ENCODE data around the gene CALCOCO1. TPM values are rescaled to one million over a fixed set of nuclear protein-coding genes. Genes with fewer than 3 reads are reported as not detected.

Gene CALCOCO1
- total RNA-seq, 1 experiment from 2014 or later: 27.0 TPM

DNA sequence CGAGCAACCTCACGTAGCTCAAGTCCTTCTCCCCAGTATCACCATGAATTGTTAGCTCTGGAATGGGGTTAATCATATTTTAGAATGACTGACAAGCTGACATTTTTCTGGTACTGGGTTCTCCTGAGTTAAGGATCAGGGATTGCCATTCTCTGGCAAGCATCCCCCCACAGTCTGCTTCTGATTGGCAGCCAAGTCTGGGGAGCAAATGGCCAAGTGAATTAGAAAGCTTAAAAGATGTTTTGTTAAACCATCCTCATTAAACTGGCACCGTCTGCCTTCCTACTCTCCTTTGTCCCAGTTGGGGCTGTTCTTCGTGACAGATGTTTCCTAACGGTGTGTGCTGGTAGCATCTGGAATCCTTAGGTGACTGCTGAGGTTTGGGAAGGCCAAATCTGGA, 41.7 kb upstream of the CALCOCO1 start (continued):
- TF ChIP-seq, protein P1, sequence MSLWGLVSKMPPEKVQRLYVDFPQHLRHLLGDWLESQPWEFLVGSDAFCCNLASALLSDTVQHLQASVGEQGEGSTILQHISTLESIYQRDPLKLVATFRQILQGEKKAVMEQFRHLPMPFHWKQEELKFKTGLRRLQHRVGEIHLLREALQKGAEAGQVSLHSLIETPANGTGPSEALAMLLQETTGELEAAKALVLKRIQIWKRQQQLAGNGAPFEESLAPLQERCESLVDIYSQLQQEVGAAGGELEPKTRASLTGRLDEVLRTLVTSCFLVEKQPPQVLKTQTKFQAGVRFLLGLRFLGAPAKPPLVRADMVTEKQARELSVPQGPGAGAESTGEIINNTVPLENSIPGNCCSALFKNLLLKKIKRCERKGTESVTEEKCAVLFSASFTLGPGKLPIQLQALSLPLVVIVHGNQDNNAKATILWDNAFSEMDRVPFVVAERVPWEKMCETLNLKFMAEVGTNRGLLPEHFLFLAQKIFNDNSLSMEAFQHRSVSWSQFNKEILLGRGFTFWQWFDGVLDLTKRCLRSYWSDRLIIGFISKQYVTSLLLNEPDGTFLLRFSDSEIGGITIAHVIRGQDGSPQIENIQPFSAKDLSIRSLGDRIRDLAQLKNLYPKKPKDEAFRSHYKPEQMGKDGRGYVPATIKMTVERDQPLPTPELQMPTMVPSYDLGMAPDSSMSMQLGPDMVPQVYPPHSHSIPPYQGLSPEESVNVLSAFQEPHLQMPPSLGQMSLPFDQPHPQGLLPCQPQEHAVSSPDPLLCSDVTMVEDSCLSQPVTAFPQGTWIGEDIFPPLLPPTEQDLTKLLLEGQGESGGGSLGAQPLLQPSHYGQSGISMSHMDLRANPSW (CRISPR knock-in tag; conservative IDR thresholded peaks at IDR 0.05; ENCODE audit: low read depth): no peak
- TF ChIP-seq, protein P2, sequence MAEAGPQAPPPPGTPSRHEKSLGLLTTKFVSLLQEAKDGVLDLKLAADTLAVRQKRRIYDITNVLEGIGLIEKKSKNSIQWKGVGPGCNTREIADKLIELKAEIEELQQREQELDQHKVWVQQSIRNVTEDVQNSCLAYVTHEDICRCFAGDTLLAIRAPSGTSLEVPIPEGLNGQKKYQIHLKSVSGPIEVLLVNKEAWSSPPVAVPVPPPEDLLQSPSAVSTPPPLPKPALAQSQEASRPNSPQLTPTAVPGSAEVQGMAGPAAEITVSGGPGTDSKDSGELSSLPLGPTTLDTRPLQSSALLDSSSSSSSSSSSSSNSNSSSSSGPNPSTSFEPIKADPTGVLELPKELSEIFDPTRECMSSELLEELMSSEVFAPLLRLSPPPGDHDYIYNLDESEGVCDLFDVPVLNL (CRISPR knock-in tag; IDR thresholded peaks at IDR 0.05; ENCODE audit: borderline replicate concordance, low read depth): no peak
- TF ChIP-seq, protein P3, sequence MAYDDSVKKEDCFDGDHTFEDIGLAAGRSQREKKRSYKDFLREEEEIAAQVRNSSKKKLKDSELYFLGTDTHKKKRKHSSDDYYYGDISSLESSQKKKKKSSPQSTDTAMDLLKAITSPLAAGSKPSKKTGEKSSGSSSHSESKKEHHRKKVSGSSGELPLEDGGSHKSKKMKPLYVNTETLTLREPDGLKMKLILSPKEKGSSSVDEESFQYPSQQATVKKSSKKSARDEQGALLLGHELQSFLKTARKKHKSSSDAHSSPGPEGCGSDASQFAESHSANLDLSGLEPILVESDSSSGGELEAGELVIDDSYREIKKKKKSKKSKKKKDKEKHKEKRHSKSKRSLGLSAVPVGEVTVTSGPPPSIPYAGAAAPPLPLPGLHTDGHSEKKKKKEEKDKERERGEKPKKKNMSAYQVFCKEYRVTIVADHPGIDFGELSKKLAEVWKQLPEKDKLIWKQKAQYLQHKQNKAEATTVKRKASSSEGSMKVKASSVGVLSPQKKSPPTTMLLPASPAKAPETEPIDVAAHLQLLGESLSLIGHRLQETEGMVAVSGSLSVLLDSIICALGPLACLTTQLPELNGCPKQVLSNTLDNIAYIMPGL (CRISPR knock-in tag; IDR thresholded peaks at IDR 0.05): no peak

DNA sequence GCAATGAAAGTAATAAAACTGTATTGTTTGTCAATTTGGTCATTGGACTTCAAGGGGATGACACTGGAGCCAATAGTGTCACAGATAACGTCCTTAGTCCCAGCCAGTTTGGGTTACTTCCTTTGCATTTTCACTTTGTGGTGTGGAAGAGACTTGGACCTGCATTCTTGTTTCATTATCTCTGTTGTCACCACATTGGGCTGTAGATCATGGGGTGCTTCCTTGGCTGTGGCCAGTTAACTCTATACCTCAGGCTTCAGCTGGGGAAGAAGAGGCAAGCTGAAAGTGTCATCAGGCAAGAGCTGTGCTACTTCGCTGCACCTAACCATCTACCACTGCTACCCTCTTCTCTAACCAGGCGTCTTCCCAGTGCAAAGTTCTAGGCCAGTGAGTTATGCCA, 39.6 kb upstream of the CALCOCO1 start:
- H3K4me3 Mint-ChIP-seq: no peak overlapping the region
- H3K27ac Mint-ChIP-seq: no peak overlapping the region
- H3K27me3 Mint-ChIP-seq (ENCODE audit: low read depth): peaks cover 39% of the 10 kb centered on the region
- ATAC-seq (no peak), DNase-seq (ENCODE audit: low spot score) (no peak)
- no peaks in the 10 kb centered on the region for H3K36me3 Mint-ChIP-seq
- no peaks in the 10 kb centered on the region for H3K9me3 Mint-ChIP-seq
- TF ChIP-seq, protein P4, sequence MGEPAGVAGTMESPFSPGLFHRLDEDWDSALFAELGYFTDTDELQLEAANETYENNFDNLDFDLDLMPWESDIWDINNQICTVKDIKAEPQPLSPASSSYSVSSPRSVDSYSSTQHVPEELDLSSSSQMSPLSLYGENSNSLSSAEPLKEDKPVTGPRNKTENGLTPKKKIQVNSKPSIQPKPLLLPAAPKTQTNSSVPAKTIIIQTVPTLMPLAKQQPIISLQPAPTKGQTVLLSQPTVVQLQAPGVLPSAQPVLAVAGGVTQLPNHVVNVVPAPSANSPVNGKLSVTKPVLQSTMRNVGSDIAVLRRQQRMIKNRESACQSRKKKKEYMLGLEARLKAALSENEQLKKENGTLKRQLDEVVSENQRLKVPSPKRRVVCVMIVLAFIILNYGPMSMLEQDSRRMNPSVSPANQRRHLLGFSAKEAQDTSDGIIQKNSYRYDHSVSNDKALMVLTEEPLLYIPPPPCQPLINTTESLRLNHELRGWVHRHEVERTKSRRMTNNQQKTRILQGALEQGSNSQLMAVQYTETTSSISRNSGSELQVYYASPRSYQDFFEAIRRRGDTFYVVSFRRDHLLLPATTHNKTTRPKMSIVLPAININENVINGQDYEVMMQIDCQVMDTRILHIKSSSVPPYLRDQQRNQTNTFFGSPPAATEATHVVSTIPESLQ (CRISPR knock-in tag; IDR thresholded peaks at IDR 0.05): no peak
- TF ChIP-seq, protein P5, sequence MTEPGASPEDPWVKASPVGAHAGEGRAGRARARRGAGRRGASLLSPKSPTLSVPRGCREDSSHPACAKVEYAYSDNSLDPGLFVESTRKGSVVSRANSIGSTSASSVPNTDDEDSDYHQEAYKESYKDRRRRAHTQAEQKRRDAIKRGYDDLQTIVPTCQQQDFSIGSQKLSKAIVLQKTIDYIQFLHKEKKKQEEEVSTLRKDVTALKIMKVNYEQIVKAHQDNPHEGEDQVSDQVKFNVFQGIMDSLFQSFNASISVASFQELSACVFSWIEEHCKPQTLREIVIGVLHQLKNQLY (CRISPR knock-in tag; IDR thresholded peaks at IDR 0.05): no peak
- no peak for TF ChIP-seq ZNF138 (CRISPR knock-in tag; conservative IDR thresholded peaks at IDR 0.05)
- TF ChIP-seq, protein P1 (CRISPR knock-in tag; conservative IDR thresholded peaks at IDR 0.05; ENCODE audit: low read depth): no peak
- no peak for TF ChIP-seq SMAD4 (CRISPR knock-in tag; IDR thresholded peaks at IDR 0.05)
- TF ChIP-seq JAZF1 (CRISPR knock-in tag; IDR thresholded peaks at IDR 0.05): no peak
- TF ChIP-seq ZBTB21 (CRISPR knock-in tag; IDR thresholded peaks at IDR 0.05; ENCODE audit: borderline replicate concordance): no peak
- TF ChIP-seq ZNF232 (CRISPR knock-in tag; IDR thresholded peaks at IDR 0.05): no peak
- TF ChIP-seq, protein P6, sequence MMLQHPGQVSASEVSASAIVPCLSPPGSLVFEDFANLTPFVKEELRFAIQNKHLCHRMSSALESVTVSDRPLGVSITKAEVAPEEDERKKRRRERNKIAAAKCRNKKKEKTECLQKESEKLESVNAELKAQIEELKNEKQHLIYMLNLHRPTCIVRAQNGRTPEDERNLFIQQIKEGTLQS (CRISPR knock-in tag; conservative IDR thresholded peaks at IDR 0.05): no peak
- TF ChIP-seq TP53 (CRISPR knock-in tag; IDR thresholded peaks at IDR 0.05): no peak
- no peak for TF ChIP-seq GTF2I (CRISPR knock-in tag; conservative IDR thresholded peaks at IDR 0.05)
- no peak for TF ChIP-seq NFATC4 (CRISPR knock-in tag; IDR thresholded peaks at IDR 0.05)
- TF ChIP-seq HMGA2 (CRISPR knock-in tag; IDR thresholded peaks at IDR 0.05): no peak
- no peak for TF ChIP-seq PRRX2 (CRISPR knock-in tag; IDR thresholded peaks at IDR 0.05)
- ChIA-PET POLR2A (no interaction called here), CTCF (interaction anchor here (2.4 kb wide), 1 partner anchor 10 kb away, joined by 14 read pairs; no protein-coding TSS in a partner anchor)
- no peaks in the 10 kb centered on the region for H3K4me1 Mint-ChIP-seq

All from WTC11 (cell line).